HepG2 (cell line): Measurements from ENCODE around the gene CDK18. TPM values are rescaled to one million over a fixed set of nuclear protein-coding genes. Genes with fewer than 3 reads are reported as not detected.
A peak's percentile ranks its signal among the peaks of the same experiment; 100 is the strongest.

ENCODE experiments used
- HDAC2 ChIP-seq: sonication (generic); formaldehyde crosslinking; IDR thresholded peaks from 2 replicates; pipeline ENCODE4 v1.4.0; 2020; ENCODE audit warnings: missing genetic modification reagents
- JDP2 ChIP-seq: sonication (generic); formaldehyde crosslinking; IDR thresholded peaks from 2 replicates; pipeline ENCODE4 v1.8.1; 2022; ENCODE audit warnings: missing genetic modification reagents, borderline replicate concordance
- JUNB ChIP-seq: sonication (generic); formaldehyde crosslinking; IDR thresholded peaks from 2 replicates; pipeline ENCODE4 v1.8.0; 2022; ENCODE audit warnings: missing genetic modification reagents, mild to moderate bottlenecking, borderline replicate concordance
- KDM6A ChIP-seq: IDR thresholded peaks from 2 replicates; pipeline ENCODE4 v1.6.1; 2016; ENCODE audit warnings: low read depth
- MBD4 ChIP-seq: IDR thresholded peaks from 2 replicates; pipeline ENCODE4 v1.6.1; 2012; ENCODE audit warnings: low read length, inconsistent platforms, borderline replicate concordance
- POLR2G ChIP-seq: fragments of 200-400 bp; formaldehyde crosslinking; IDR thresholded peaks from 2 replicates; pipeline ENCODE4 v1.6.1; 2018; ENCODE audit warnings: mild to moderate bottlenecking, low read depth, low read length, moderate library complexity
- SMAD9 ChIP-seq: sonication (generic); formaldehyde crosslinking; IDR thresholded peaks from 2 replicates; pipeline ENCODE4 v1.5.1; 2020; ENCODE audit warnings: mild to moderate bottlenecking, missing genetic modification reagents
- TBP ChIP-seq: sonication (generic); formaldehyde crosslinking; IDR thresholded peaks from 2 replicates; pipeline ENCODE4 v1.5.0; 2020; ENCODE audit warnings: missing genetic modification reagents
- ZBTB7B ChIP-seq: sonication (generic); formaldehyde crosslinking; IDR thresholded peaks from 2 replicates; pipeline ENCODE4 v1.4.0; 2020; ENCODE audit warnings: missing genetic modification reagents
- ZNF33B ChIP-seq: sonication (generic); formaldehyde crosslinking; IDR thresholded peaks from 2 replicates; pipeline ENCODE4 v1.5.1; 2020; ENCODE audit warnings: mild to moderate bottlenecking, missing genetic modification reagents
- polyA plus RNA-seq, 8 experiments: library from polyadenylated mRNA; depleted of rRNA in 3 of 8; stranded (reverse) in 7 of 8; unstranded in 1 of 8; fragments of >200 nt; fragmentation: Illumina TruSeq in 4 of 8; extraction: Trizol in 4 of 8; gene quantifications; 2 replicates each; pipeline versions ENCODE4 v1.2.1 to v1.2.3, GENCODE V29; 2011 to 2016; ENCODE audit warnings: low read depth in 4 of 8, missing spikeins in 1 of 8, mixed read lengths in 1 of 8; ENCODE audit not compliant: insufficient read depth in 1 of 8
- total RNA-seq, 5 experiments: library from RNA; depleted of rRNA; stranded (reverse); fragments of >200 nt; fragmentation: Illumina TruSeq; extraction: Trizol; gene quantifications; 2 replicates each; pipeline ENCODE4 v1.2.3, GENCODE V29; 2016; ENCODE audit warnings: low read depth in 1 of 5
- TF ChIP-seq, protein P1 (sequence below): sonication (generic); formaldehyde crosslinking; IDR thresholded peaks from 2 replicates; pipeline ENCODE4 v1.5.0; 2020; ENCODE audit warnings: missing genetic modification reagents
- TF ChIP-seq, protein P2 (sequence below): IDR thresholded peaks from 2 replicates; pipeline ENCODE4 v1.6.1; 2016
- TF ChIP-seq, protein P3 (sequence below): sonication (generic); formaldehyde crosslinking; IDR thresholded peaks from 2 replicates; pipeline ENCODE4 v1.5.0; 2020; ENCODE audit warnings: mild to moderate bottlenecking, low read depth, missing genetic modification reagents, borderline replicate concordance
- TF ChIP-seq, protein P4 (sequence below): sonication (generic); formaldehyde crosslinking; IDR thresholded peaks from 2 replicates; pipeline ENCODE4 v1.4.0; 2020; ENCODE audit warnings: missing genetic modification reagents
- TF ChIP-seq, protein P5 (sequence below): sonication (generic); IDR thresholded peaks from 2 replicates; pipeline ENCODE4 v1.6.1; 2016; ENCODE audit warnings: low read depth, borderline replicate concordance
- TF ChIP-seq, protein P6 (sequence below): sonication (generic); formaldehyde crosslinking; IDR thresholded peaks from 2 replicates; pipeline ENCODE4 v1.4.0; 2020; ENCODE audit warnings: mild to moderate bottlenecking, missing genetic modification reagents
- TF ChIP-seq, protein P7 (sequence below): sonication (generic); formaldehyde crosslinking; conservative IDR thresholded peaks from 2 replicates; pipeline ENCODE4 v1.4.0; 2020; ENCODE audit warnings: missing genetic modification reagents
- TF ChIP-seq, protein P8 (sequence below): sonication (generic); formaldehyde crosslinking; IDR thresholded peaks from 2 replicates; pipeline ENCODE4 v1.4.0; 2020; ENCODE audit warnings: mild to moderate bottlenecking, missing genetic modification reagents

Gene CDK18
- total and polyA plus RNA-seq, 2 of the 13 experiments (the other 11 are each of a cell fraction or from before 2014, with no cell fraction given), result 6.4 to 38.8 TPM

DNA sequence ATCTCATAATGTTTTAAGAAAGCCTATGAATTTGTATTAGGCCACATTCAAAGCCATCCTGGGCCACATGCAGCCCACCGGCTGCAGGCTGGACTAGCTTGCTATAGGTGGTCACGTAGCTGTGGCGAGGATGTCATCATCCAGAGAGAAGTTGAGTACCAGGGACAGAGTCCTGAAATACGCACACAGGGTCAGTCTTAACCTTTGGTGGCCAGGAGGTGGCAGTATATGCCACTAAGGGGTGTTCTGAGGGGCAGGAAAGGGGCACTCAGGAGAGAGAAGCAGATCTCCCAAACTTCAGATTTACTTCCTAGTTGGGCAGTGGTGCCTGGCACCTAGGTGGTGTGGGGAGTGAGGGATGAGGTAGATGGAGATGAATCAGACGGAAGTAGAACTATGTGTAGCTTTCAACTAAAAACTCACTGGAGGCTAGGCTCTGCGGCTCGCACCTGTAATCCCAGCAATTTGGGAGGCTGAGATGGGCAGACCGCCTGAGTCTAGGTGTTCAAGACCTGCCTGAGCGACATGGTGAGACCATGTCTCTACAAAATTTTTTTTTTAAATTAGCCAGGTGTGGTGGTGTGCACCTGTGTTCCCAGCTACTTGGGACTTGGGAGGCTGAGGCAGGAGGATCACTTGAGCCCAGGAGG lies 16.3 kb upstream of the CDK18 start (continued):
- TF ChIP-seq, protein P1, sequence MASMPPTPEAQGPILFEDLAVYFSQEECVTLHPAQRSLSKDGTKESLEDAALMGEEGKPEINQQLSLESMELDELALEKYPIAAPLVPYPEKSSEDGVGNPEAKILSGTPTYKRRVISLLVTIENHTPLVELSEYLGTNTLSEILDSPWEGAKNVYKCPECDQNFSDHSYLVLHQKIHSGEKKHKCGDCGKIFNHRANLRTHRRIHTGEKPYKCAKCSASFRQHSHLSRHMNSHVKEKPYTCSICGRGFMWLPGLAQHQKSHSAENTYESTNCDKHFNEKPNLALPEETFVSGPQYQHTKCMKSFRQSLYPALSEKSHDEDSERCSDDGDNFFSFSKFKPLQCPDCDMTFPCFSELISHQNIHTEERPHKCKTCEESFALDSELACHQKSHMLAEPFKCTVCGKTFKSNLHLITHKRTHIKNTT (CRISPR knock-in tag), result no peak
- TF ChIP-seq TBP (CRISPR knock-in tag) (no peak), POLR2G (no peak), JDP2 (CRISPR knock-in tag) (no peak), KDM6A (no peak), ZNF33B (CRISPR knock-in tag) (no peak), MBD4 (no peak), ZBTB7B (CRISPR knock-in tag) (no peak), JUNB (CRISPR knock-in tag) (no peak), HDAC2 (CRISPR knock-in tag) (peak; percentile 40; the same call in 1 of the 2 replicates), SMAD9 (no peak)
- TF ChIP-seq, protein P2, sequence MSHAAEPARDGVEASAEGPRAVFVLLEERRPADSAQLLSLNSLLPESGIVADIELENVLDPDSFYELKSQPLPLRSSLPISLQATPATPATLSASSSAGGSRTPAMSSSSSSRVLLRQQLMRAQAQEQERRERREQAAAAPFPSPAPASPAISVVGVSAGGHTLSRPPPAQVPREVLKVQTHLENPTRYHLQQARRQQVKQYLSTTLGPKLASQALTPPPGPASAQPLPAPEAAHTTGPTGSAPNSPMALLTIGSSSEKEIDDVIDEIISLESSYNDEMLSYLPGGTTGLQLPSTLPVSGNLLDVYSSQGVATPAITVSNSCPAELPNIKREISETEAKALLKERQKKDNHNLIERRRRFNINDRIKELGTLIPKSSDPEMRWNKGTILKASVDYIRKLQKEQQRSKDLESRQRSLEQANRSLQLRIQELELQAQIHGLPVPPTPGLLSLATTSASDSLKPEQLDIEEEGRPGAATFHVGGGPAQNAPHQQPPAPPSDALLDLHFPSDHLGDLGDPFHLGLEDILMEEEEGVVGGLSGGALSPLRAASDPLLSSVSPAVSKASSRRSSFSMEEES, result no peak
- TF ChIP-seq, protein P3, sequence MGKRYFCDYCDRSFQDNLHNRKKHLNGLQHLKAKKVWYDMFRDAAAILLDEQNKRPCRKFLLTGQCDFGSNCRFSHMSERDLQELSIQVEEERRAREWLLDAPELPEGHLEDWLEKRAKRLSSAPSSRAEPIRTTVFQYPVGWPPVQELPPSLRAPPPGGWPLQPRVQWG (CRISPR knock-in tag), result no peak
- TF ChIP-seq, protein P4, sequence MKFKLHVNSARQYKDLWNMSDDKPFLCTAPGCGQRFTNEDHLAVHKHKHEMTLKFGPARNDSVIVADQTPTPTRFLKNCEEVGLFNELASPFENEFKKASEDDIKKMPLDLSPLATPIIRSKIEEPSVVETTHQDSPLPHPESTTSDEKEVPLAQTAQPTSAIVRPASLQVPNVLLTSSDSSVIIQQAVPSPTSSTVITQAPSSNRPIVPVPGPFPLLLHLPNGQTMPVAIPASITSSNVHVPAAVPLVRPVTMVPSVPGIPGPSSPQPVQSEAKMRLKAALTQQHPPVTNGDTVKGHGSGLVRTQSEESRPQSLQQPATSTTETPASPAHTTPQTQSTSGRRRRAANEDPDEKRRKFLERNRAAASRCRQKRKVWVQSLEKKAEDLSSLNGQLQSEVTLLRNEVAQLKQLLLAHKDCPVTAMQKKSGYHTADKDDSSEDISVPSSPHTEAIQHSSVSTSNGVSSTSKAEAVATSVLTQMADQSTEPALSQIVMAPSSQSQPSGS, result peak; percentile 40; the same call in 1 of the 2 replicates
- TF ChIP-seq, protein P5, sequence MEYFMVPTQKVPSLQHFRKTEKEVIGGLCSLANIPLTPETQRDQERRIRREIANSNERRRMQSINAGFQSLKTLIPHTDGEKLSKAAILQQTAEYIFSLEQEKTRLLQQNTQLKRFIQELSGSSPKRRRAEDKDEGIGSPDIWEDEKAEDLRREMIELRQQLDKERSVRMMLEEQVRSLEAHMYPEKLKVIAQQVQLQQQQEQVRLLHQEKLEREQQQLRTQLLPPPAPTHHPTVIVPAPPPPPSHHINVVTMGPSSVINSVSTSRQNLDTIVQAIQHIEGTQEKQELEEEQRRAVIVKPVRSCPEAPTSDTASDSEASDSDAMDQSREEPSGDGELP, result no peak
- TF ChIP-seq, protein P6, sequence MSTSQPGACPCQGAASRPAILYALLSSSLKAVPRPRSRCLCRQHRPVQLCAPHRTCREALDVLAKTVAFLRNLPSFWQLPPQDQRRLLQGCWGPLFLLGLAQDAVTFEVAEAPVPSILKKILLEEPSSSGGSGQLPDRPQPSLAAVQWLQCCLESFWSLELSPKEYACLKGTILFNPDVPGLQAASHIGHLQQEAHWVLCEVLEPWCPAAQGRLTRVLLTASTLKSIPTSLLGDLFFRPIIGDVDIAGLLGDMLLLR, result no peak
- TF ChIP-seq, protein P7, sequence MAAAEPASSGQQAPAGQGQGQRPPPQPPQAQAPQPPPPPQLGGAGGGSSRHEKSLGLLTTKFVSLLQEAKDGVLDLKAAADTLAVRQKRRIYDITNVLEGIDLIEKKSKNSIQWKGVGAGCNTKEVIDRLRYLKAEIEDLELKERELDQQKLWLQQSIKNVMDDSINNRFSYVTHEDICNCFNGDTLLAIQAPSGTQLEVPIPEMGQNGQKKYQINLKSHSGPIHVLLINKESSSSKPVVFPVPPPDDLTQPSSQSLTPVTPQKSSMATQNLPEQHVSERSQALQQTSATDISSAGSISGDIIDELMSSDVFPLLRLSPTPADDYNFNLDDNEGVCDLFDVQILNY (CRISPR knock-in tag), result no peak
- TF ChIP-seq, protein P8, sequence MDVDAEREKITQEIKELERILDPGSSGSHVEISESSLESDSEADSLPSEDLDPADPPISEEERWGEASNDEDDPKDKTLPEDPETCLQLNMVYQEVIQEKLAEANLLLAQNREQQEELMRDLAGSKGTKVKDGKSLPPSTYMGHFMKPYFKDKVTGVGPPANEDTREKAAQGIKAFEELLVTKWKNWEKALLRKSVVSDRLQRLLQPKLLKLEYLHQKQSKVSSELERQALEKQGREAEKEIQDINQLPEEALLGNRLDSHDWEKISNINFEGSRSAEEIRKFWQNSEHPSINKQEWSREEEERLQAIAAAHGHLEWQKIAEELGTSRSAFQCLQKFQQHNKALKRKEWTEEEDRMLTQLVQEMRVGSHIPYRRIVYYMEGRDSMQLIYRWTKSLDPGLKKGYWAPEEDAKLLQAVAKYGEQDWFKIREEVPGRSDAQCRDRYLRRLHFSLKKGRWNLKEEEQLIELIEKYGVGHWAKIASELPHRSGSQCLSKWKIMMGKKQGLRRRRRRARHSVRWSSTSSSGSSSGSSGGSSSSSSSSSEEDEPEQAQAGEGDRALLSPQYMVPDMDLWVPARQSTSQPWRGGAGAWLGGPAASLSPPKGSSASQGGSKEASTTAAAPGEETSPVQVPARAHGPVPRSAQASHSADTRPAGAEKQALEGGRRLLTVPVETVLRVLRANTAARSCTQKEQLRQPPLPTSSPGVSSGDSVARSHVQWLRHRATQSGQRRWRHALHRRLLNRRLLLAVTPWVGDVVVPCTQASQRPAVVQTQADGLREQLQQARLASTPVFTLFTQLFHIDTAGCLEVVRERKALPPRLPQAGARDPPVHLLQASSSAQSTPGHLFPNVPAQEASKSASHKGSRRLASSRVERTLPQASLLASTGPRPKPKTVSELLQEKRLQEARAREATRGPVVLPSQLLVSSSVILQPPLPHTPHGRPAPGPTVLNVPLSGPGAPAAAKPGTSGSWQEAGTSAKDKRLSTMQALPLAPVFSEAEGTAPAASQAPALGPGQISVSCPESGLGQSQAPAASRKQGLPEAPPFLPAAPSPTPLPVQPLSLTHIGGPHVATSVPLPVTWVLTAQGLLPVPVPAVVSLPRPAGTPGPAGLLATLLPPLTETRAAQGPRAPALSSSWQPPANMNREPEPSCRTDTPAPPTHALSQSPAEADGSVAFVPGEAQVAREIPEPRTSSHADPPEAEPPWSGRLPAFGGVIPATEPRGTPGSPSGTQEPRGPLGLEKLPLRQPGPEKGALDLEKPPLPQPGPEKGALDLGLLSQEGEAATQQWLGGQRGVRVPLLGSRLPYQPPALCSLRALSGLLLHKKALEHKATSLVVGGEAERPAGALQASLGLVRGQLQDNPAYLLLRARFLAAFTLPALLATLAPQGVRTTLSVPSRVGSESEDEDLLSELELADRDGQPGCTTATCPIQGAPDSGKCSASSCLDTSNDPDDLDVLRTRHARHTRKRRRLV (CRISPR knock-in tag), result no peak
